PC-3 (cell line): Measurements from ENCODE around the gene KCNQ2. TPM values are rescaled to one million over a fixed set of nuclear protein-coding genes. Genes with fewer than 3 reads are reported as not detected.
"Not testable (repeated sequence)": the region's sequence is repeated elsewhere in the genome, so short reads cannot be mapped to it uniquely, and the experiment has no call there.

Experiments
- ATAC-seq: fragments of 200-7000 bp; cut with Tn5 transposase; 2 replicates; pipeline ENCODE4 v1.9.1; 2020; ENCODE audit warnings: mild to moderate bottlenecking, moderate library complexity
- BruUV-seq: library from RNA; stranded (reverse); fragments of 400-500 nt; replicated peaks from 2 replicates; lab custom pipeline; 2021; lab: Mats Ljungman, UMichigan
- CTCF ChIA-PET: fragments of 300-600 bp; sonication (Branson Sonifier 250); formaldehyde crosslinking; loops from one replicate; lab custom pipeline; 2022; ENCODE audit warnings: antibody characterized with exemption; lab: Charles Lee
- POLR2A ChIA-PET: fragments of 300-600 bp; sonication (Branson Sonifier 250); formaldehyde crosslinking; loops from one replicate; lab custom pipeline; 2022; ENCODE audit warnings: antibody characterized with exemption; ENCODE audit not compliant: unreplicated experiment; lab: Charles Lee
- DNase-seq: peaks from one replicate; pipeline ENCODE4 v3.0.0-alpha.2; 2015
- H2AFZ ChIP-seq: fragments of 300-600 bp; sonication (generic); 2 replicates; pipeline ENCODE4 v1.6.0; 2016; ENCODE audit warnings: antibody characterized with exemption, low read length
- H3F3A ChIP-seq: fragments of 300-600 bp; sonication (generic); one replicate; pipeline ENCODE4 v1.6.0; 2017; ENCODE audit warnings: antibody characterized with exemption, low read length, control low read depth, mild to moderate bottlenecking; ENCODE audit not compliant: unreplicated experiment
- H3K27ac ChIP-seq: fragments of 300-600 bp; sonication (generic); 2 replicates; pipeline ENCODE4 v1.5.1; 2016; ENCODE audit warnings: mild to moderate bottlenecking, low read length
- H3K27me3 ChIP-seq: fragments of 300-600 bp; sonication (generic); 2 replicates; pipeline ENCODE4 v1.6.1; 2016; ENCODE audit warnings: low read length, mixed read lengths
- H3K36me3 ChIP-seq: fragments of 300-600 bp; sonication (generic); 2 replicates; pipeline ENCODE4 v1.6.1; 2016; ENCODE audit warnings: low read depth, mixed run types, low read length, mixed read lengths
- H3K4me1 ChIP-seq: fragments of 300-600 bp; sonication (generic); 2 replicates; pipeline ENCODE4 v1.5.1; 2016; ENCODE audit warnings: low read length; ENCODE audit not compliant: insufficient read depth
- H3K4me2 ChIP-seq: fragments of 300-600 bp; sonication (generic); 2 replicates; pipeline ENCODE4 v1.6.0; 2016; ENCODE audit warnings: low read length
- H3K4me3 ChIP-seq: fragments of 300-600 bp; sonication (generic); 2 replicates; pipeline ENCODE4 v1.5.1; 2016; ENCODE audit warnings: mild to moderate bottlenecking, low read length, mixed read lengths
- H3K79me2 ChIP-seq: fragments of 300-600 bp; sonication (generic); 2 replicates; pipeline ENCODE4 v1.6.1; 2017; ENCODE audit warnings: low read length, mixed read lengths
- H3K9ac ChIP-seq: fragments of 300-600 bp; sonication (generic); 2 replicates; pipeline ENCODE4 v1.6.0; 2016; ENCODE audit warnings: mild to moderate bottlenecking, low read length
- H3K9me2 ChIP-seq: fragments of 300-600 bp; sonication (generic); replicated peaks from 2 replicates; pipeline ENCODE4 v1.6.1; 2016; ENCODE audit warnings: mixed run types, low read length, mixed read lengths
- H3K9me3 ChIP-seq: fragments of 300-600 bp; sonication (generic); 2 replicates; pipeline ENCODE4 v1.6.1; 2016; ENCODE audit warnings: low read length, mixed read lengths
- H4K20me1 ChIP-seq: fragments of 300-600 bp; sonication (generic); 2 replicates; pipeline ENCODE4 v1.6.1; 2016; ENCODE audit warnings: low read length, mixed read lengths
- CTCF ChIP-seq: fragments of 300-600 bp; sonication (generic); conservative IDR thresholded peaks from 2 replicates; pipeline ENCODE4 v1.5.1; 2017; ENCODE audit warnings: antibody characterized with exemption, low read depth, mild to moderate bottlenecking, low read length
- EZH2 ChIP-seq: fragments of 300-600 bp; sonication (generic); IDR thresholded peaks from one replicate; pipeline ENCODE4 v1.6.1; 2017; ENCODE audit warnings: antibody characterized with exemption, mild to moderate bottlenecking, low read length; ENCODE audit not compliant: unreplicated experiment
- EZH2phosphoT487 ChIP-seq: fragments of 300-600 bp; sonication (generic); IDR thresholded peaks from 2 replicates; pipeline ENCODE4 v1.6.1; 2018; ENCODE audit warnings: mild to moderate bottlenecking, antibody characterized with exemption, low read length, borderline replicate concordance
- intact Hi-C: fragments of 100-400 bp; cut with micrococcal nuclease; formaldehyde crosslinking; loops from 2 replicates; pipeline ENCODE4 v1.9.0; 2023
- total RNA-seq: library from RNA; depleted of rRNA; stranded (reverse); fragments of >200 nt; gene quantifications from 2 replicates; pipeline ENCODE4 v1.2.3, GENCODE V29; 2014

The KCNQ2 gene
- total RNA-seq, 1 experiment from 2014 or later = not detected

DNA sequence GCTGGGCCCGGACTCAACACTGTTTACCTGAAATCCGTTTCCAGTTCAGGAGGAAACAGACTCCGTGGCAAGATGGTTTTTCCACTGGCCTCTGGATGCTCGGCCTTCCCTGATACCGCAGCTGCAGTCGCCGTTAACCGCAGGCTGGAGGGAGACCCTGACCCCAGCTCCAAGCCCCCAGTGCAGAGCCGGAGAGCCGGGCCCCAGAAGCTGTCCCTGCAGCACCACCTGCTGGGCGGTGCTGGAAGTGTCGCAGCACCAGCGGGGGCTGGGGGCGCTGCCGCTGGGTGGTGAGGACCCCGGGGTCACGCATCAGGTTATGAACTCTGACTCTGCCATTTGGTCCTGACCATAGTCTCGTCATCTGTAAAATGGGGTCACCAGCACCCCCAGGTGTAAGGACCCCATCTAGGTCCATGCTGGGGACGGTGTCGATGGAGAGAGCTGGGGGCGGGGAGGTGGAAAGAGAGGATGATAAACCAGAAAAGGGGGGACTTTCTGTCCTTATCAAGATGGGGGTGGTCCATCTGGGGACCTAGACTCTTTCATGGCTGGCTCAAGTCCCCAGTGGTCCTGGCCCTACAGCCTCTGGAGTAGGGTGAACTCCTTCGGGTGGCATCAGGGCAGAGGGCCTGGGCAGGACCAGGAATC lies 90.5 kb downstream of the KCNQ2 start:
- intact Hi-C loops = loop anchor here (1.0 kb wide), 1 partner anchor 73 kb away; no protein-coding TSS in a partner anchor
- ChIA-PET POLR2A (no interaction called here), CTCF (interaction anchor here (3.5 kb wide), 1 partner anchor 72 kb away, joined by 37 read pairs; no protein-coding TSS in a partner anchor)
- H4K20me1 ChIP-seq = no peaks in the 10 kb centered on the region
- TF ChIP-seq EZH2 (no peak), EZH2phosphoT487 (no peak), CTCF (peak; percentile 99)
- no peaks in the 10 kb centered on the region for H3F3A ChIP-seq
- no peak overlapping the region for H3K9ac ChIP-seq
- peaks cover 9% of the 10 kb centered on the region; the same call in 1 of the 2 replicates for H3K9me3 ChIP-seq
- no TSS peak for BruUV-seq
- H3K4me3 ChIP-seq = no peak overlapping the region
- H3K36me3 ChIP-seq = no peaks in the 10 kb centered on the region
- ATAC-seq = peak; percentile 45; the same call in 1 of the 2 replicates
- no peaks in the 10 kb centered on the region for H3K79me2 ChIP-seq
- H3K4me2 ChIP-seq = no peak overlapping the region
- H3K9me2 ChIP-seq = no peaks in the 10 kb centered on the region
- peak; percentile 25 for DNase-seq
- H3K4me1 ChIP-seq = no peaks in the 10 kb centered on the region
- peaks cover 38% of the 10 kb centered on the region for H3K27me3 ChIP-seq
- no peak overlapping the region for H2AFZ ChIP-seq
- H3K27ac ChIP-seq = no peak overlapping the region

GRCh38 chr20:63380346-63380870 lies 92.0 kb downstream of the KCNQ2 start:
- H2AFZ ChIP-seq = no peak overlapping the region
- H3K9me2 ChIP-seq = no peaks in the 10 kb centered on the region
- ChIA-PET CTCF (interaction anchor here (3.5 kb wide), 1 partner anchor 71 kb away, joined by 37 read pairs; no protein-coding TSS in a partner anchor), POLR2A (no interaction called here)
- no peaks in the 10 kb centered on the region for H4K20me1 ChIP-seq
- no TSS peak for BruUV-seq
- no peak overlapping the region for H3K9ac ChIP-seq
- DNase-seq = no peak
- no peak overlapping the region for H3K27ac ChIP-seq
- intact Hi-C loops = no loop called here
- no peak for ATAC-seq
- H3K4me2 ChIP-seq = no peak overlapping the region
- no peak for TF ChIP-seq EZH2phosphoT487
- no peak for TF ChIP-seq CTCF
- TF ChIP-seq EZH2 = no peak
- no peaks in the 10 kb centered on the region for H3K36me3 ChIP-seq
- H3K9me3 ChIP-seq = peaks cover 2% of the 10 kb centered on the region; the same call in 1 of the 2 replicates
- H3F3A ChIP-seq = no peaks in the 10 kb centered on the region
- no peaks in the 10 kb centered on the region for H3K4me1 ChIP-seq
- H3K27me3 ChIP-seq = peaks cover 24% of the 10 kb centered on the region
- H3K79me2 ChIP-seq = no peaks in the 10 kb centered on the region
- no peak overlapping the region for H3K4me3 ChIP-seq

DNA sequence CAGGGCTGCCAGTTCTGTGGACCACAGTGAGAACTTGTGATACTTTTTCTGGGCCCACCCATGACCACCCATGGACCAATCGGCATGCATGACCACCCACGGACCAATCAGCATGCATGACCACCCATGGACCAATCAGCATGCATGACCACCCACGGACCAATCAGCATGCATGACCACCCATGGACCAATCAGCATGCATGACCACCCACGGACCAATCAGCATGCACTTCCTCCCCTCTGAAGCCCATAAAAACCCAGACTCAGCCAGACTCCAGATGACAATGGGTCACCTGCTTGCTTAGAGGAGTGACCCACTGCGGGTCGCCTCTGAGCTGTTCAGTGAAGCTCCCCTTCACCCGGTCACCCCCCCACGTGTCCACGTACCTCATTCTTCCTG lies 92.6 kb downstream of the KCNQ2 start:
- CTCF ChIA-PET, intact Hi-C loops, H3K4me3 ChIP-seq, DNase-seq, H3K27ac ChIP-seq, H3F3A ChIP-seq, BruUV-seq, H4K20me1 ChIP-seq, H3K4me2 ChIP-seq, H3K4me1 ChIP-seq, H3K79me2 ChIP-seq, H3K9me2 ChIP-seq, ATAC-seq, H3K36me3 ChIP-seq, POLR2A ChIA-PET, H2AFZ ChIP-seq, H3K9ac ChIP-seq, H3K9me3 ChIP-seq: not testable (repeated sequence)
- H3K27me3 ChIP-seq = peaks cover 21% of the 10 kb centered on the region
